Skin of body (tissue), 2 donors: ENCODE results near the gene AP1B1. TPM values are rescaled to one million over a fixed set of nuclear protein-coding genes. Genes with fewer than 3 reads are reported as not detected.
"Not testable (repeated sequence)": the region's sequence is repeated elsewhere in the genome, so short reads cannot be mapped to it uniquely, and the experiment has no call there.

Experiments used
- DNase-seq: peaks from one replicate; lab custom pipeline; 2025; lab: John Stamatoyannopoulos, UW
- total RNA-seq: library from RNA; depleted of rRNA; stranded (reverse); fragments of >200 nt; gene quantifications from one replicate; pipeline ENCODE4 v1.2.3, GENCODE V29; 2014

AP1B1 gene
- total RNA-seq, 1 donor from 2014 or later, result 27.0 TPM

- no peak for DNase-seq
These were observed 355 bp upstream of the AP1B1 start for GRCh38 chr22:29388759-29389090.

GRCh38 chr22:29386708-29387107, 1.7 kb downstream of the AP1B1 start:
- no peak for DNase-seq

- no peak for DNase-seq
These were observed 2.6 kb downstream of the AP1B1 start for GRCh38 chr22:29385748-29386147.

GRCh38 chr22:29385151-29385704, 3.1 kb downstream of the AP1B1 start:
- DNase-seq, result no peak

- DNase-seq, result no peak
These were observed 4.6 kb downstream of the AP1B1 start for GRCh38 chr22:29383740-29384139.

- DNase-seq, result no peak
These were observed 5.6 kb downstream of the AP1B1 start for GRCh38 chr22:29382580-29383302.

- DNase-seq, result no peak
These were observed 7.5 kb downstream of the AP1B1 start for GRCh38 chr22:29380856-29381255.

GRCh38 chr22:29380032-29380781, 8.2 kb downstream of the AP1B1 start:
- DNase-seq, result no peak

GRCh38 chr22:29379258-29379657, 9.1 kb downstream of the AP1B1 start:
- no peak for DNase-seq

- no peak for DNase-seq
These were observed 10.4 kb downstream of the AP1B1 start for GRCh38 chr22:29377979-29378378.

- not testable (repeated sequence) for DNase-seq
These were observed 11.7 kb downstream of the AP1B1 start for GRCh38 chr22:29376705-29377104.

GRCh38 chr22:29375398-29376076, 12.8 kb downstream of the AP1B1 start:
- DNase-seq, result no peak

- not testable (repeated sequence) for DNase-seq
These were observed 13.6 kb downstream of the AP1B1 start for GRCh38 chr22:29374806-29375205.

GRCh38 chr22:29374401-29374800, 14.0 kb downstream of the AP1B1 start:
- no peak for DNase-seq

GRCh38 chr22:29370537-29370936, 17.8 kb downstream of the AP1B1 start:
- DNase-seq, result no peak

- no peak for DNase-seq
These were observed 18.9 kb downstream of the AP1B1 start for GRCh38 chr22:29369460-29369859.

- no peak for DNase-seq
These were observed 28.9 kb downstream of the AP1B1 start for GRCh38 chr22:29359469-29359868.

- not testable (repeated sequence) for DNase-seq
These were observed 31.0 kb downstream of the AP1B1 start for GRCh38 chr22:29357193-29357890.

GRCh38 chr22:29353860-29354259, 34.5 kb downstream of the AP1B1 start:
- DNase-seq, result no peak

- DNase-seq, result no peak
These were observed 35.1 kb downstream of the AP1B1 start for GRCh38 chr22:29353286-29353685.

GRCh38 chr22:29352778-29353177, 35.6 kb downstream of the AP1B1 start:
- no peak for DNase-seq

- DNase-seq, result no peak
These were observed 36.5 kb downstream of the AP1B1 start for GRCh38 chr22:29351891-29352290.
